Body of pancreas (tissue), 4 donors: ENCODE results near the gene SLC24A4.

Experiments used
- POLR2A ChIP-seq, 3 donors: fragments of 450-650 bp; IDR thresholded peaks; one replicate each; pipeline ENCODE4 v1.6.1; 2016; ENCODE audit warnings: antibody characterized with exemption in 3 of 3, mild to moderate bottlenecking in 2 of 3
- TF ChIP-seq, protein P1 (sequence below), 7 experiments: fragments of 450-650 bp in 4 of 7; fragments of 200-600 bp in 3 of 7; sonication (generic) in 3 of 7; IDR thresholded peaks; one replicate each; pipeline ENCODE4 v1.5.1; 2016 to 2019; ENCODE audit warnings: antibody characterized with exemption in 7 of 7

DNA sequence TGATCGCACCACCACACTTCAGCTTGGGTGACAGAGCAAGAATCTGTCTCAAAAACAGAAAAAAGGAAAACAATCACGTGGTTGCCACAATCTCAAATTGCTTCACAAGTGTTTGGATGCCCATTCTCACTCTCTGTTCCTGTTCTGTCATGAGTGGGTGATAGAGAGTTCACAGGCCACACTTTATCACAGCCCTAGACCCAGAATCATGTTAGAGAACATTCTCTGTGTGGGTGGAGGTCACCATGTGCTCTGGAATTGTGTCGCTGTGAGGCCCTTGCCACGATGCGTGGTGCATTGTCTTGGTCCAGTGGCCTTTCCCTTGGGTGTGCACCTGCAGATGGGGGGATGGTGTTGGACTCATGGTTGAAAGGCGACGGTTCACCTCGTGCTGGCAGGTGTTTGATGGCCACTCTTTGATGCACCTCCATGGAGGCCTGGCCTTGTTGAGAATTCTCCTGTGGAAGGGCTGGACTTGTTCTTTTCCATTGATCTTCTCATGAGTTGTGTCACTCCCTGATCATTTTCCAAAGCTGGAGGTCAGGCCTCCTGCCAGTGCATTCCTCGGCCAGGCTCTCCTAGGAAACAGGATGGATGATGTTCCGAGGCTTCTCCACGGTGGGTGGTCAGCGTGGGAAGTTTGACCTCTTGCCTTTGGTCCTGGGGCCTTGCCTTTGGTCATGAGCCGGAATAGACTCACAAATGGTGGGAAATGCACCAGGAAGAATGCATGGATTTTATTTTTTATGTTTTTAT is 91.9 kb downstream of the SLC24A4 start:
- TF ChIP-seq, protein P1, sequence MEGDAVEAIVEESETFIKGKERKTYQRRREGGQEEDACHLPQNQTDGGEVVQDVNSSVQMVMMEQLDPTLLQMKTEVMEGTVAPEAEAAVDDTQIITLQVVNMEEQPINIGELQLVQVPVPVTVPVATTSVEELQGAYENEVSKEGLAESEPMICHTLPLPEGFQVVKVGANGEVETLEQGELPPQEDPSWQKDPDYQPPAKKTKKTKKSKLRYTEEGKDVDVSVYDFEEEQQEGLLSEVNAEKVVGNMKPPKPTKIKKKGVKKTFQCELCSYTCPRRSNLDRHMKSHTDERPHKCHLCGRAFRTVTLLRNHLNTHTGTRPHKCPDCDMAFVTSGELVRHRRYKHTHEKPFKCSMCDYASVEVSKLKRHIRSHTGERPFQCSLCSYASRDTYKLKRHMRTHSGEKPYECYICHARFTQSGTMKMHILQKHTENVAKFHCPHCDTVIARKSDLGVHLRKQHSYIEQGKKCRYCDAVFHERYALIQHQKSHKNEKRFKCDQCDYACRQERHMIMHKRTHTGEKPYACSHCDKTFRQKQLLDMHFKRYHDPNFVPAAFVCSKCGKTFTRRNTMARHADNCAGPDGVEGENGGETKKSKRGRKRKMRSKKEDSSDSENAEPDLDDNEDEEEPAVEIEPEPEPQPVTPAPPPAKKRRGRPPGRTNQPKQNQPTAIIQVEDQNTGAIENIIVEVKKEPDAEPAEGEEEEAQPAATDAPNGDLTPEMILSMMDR (IDR thresholded peaks at IDR 0.05), result no peak
- no peak for TF ChIP-seq POLR2A (IDR thresholded peaks at IDR 0.05)
